NCI-H2196 (cell line): ENCODE results near the gene PPARD.
"Not testable (repeated sequence)": the region's sequence is repeated elsewhere in the genome, so short reads cannot be mapped to it uniquely, and the experiment has no call there.

Experiments used
- DNase-seq: peaks from one replicate; lab custom pipeline; 2025; ENCODE audit not compliant: unreplicated experiment; lab: John Stamatoyannopoulos, UW

The PPARD gene

GRCh38 chr6:35378261-35378660, 35.9 kb downstream of the PPARD start:
- no peak for DNase-seq

DNA sequence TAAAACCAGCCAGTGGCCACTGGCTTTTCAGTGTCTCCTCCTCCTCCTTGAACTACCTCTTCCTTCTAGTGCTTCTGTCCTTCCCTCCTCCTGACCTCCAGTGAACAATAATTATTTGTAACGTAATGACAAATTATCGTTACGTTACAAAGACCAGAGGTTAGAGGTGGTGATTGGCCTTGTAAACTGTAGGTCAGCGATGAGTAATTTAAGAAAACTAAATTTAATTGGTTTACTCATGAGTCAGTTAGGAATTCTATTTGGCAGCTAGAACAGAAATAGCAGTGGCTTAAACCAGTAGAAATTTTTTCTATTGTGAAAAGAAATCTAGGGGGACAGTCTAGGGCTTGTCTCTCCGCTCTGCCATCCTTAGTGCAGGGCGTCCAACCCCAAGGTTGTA, 38.8 kb downstream of the PPARD start:
- DNase-seq, result no peak

- no peak for DNase-seq
Measured at GRCh38 chr6:35382015-35382414, 39.7 kb downstream of the PPARD start.

DNA sequence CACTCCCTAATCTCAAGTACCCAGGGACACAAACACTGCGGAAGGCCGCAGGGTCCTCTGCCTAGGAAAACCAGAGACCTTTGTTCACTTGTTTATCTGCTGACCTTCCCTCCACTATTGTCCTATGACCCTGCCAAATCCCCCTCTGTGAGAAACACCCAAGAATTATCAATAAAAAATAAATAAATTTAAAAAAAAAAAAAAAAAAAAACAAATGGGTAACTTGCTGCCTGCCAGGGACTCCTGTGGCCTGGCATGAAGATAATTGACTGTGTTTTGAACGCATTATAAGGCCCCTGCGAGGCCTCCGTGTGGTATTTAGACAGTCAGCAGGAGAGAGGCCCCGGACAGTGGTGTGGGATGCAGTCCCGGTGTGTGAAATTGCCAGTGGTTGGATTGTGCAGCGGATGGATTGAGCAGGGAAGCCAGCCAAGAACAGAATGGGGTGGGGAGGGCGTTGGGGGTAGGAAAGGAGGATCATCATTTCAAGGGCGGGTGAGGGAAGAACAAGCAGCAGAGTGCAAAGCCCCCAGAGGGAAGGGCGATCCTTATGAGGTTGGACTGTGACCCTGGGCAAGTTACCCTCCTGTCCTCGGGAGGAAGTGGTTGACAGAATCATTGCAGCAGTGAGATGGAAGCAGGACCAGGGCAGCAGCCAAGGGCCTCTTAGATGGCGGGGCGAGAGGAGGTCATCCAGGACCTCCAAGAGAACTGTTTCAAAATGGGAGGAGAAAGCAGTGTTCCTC, 43.3 kb downstream of the PPARD start:
- DNase-seq, result no peak

DNA sequence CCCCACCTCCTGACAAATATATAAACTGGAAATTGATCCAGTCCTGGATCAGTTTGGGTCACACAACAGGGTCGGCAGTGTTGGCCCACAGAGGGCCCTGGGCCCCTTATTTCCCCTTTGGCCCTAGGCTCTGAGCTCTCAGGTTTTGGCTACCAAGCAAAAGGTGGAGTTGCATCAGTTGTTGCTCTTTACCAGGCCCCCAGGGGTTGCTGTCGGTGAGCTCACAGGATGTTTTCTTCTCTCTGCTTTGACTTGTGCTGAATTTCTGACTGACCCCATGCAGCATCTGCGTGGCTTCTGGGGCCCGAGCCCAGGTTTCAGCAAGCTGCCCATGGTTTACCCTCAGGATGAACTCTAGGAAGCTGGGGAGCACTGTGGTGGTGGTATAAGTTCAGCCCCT, 44.6 kb downstream of the PPARD start:
- DNase-seq, result no peak

DNA sequence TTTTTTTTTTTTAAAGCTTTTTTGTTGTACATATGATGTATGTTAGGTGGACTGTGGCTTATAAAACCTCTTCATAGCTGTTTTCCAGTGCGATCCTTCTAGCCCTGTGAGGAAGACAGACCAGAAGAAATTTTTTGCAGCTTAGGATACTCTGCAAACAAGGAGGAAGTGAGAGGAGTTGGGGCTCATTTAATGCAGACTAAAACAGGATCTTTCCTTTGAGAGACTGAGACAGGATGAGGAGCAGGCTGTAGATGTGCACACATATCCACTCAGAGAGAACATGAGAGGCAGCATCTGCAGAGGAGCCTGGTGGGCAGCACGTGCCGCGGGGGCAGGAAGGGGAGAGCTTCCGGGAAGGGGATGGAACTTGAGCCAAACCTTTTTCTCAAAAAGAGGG, 45.7 kb downstream of the PPARD start:
- DNase-seq, result no peak

DNA sequence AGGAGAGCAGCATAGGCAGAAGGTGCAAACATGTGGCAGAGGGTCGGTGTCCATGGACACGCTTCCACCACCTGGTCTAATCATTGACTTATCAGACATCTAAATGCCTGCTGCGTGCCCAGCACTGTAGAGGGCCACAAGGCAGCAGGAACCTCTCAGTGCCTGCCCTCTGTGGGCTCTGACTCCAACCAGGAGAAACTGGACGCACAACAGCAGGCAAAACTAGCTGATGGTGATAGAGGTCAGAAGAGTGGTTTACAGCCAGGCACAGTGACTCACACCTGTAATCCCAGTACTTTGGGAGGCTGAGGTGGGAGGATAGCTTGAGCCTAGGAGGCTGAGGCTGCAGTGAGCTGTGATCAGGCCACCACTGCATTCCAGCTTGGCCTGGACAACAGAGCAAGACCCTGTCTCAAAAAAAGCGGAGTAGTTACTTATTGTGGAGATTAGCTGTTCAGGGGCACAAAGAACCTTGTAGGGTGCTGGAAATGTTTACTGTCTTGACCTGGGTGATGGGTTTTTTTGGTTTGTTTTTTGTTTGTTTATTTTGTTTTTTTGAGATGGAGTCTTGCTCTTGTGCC, 46.5 kb downstream of the PPARD start:
- no peak for DNase-seq

GRCh38 chr6:35389386-35389785, 47.0 kb downstream of the PPARD start:
- not testable (repeated sequence) for DNase-seq

DNA sequence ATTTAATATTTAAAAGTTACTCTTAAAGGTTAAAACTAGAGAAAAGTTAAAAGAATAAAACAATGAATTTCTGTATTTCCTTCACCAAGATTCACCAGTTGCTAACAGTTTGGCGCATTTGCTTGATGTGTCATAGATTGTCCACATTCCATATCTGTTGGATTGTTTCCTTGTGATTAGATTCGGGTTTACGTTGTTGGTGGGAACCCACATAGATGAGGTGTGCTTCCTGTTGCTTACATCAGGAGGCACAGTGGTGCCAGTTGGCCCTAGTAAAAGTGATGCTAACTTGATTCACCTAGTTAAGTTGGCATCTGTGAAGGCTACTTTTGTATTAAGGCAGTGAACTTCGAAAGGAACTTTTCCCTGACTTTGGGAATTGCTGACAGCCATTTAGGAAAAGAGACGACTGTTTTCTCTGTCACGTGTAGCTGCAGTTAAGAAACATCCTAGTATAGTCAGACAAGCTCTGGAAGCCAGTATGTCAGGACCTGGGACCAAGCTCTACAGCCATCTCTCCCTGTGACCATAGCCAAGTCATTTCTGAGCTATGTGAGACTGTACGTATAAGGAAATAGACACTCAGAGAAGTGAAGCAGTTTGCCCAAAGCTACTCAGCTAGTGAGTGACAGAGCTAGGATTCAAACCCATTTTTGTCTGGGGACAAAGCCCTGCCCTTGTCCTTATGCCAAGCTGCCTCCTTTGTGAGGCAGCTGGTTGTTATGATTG, 49.0 kb downstream of the PPARD start:
- DNase-seq, result no peak

GRCh38 chr6:35392111-35392702, 49.8 kb downstream of the PPARD start:
- DNase-seq, result peak; percentile 80

- DNase-seq, result no peak
Measured at GRCh38 chr6:35392773-35393672, 50.7 kb downstream of the PPARD start.

DNA sequence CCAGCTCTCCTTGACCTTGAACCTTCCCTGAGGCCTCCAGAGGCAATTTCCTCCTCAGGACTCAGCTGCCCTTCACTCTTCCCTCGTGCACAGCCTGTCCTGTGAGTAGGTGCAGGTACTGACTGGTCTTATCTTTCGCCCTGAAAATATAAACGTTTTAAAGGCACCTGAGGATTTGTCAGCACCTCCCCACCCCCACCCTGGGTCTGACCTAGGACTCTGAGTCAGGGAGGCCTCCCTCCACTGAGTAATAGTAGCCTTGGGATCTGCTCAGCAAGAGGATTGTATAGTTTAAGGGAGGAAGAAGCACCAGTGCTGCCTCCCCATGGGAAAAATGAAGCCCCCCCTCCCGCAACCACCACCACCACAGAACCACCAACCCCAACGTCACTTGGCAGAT, 54.6 kb downstream of the PPARD start:
- no peak for DNase-seq

DNA sequence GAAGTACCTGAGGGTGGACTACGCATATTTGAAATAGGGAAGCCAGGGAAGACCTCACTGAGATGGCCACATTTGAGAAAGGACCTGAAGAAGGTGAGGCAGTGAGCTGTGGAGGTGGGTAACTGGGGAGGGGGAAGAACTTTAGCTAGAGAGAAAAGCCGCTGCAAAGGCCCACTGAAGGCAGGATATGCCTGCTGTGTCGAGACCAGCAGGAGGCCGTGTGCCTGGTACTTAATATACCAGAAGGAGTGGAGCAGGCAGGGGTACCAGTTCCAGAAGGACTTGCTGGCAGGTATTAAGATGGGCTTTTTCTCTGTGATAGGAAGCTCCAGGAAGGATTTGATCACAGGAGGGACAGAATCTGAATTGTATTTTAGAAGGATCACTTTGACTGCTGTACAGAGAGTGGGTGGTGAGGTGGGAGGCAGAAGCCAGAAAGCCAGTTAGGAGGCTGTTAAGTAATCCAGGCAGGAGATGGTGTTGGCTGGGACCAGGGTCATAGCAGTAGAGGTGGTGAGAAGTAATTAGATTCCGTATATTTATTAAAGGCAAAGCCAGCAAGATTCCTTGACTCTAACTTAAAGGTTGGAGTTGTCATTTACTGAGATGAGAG, 55.6 kb downstream of the PPARD start:
- DNase-seq, result no peak

DNA sequence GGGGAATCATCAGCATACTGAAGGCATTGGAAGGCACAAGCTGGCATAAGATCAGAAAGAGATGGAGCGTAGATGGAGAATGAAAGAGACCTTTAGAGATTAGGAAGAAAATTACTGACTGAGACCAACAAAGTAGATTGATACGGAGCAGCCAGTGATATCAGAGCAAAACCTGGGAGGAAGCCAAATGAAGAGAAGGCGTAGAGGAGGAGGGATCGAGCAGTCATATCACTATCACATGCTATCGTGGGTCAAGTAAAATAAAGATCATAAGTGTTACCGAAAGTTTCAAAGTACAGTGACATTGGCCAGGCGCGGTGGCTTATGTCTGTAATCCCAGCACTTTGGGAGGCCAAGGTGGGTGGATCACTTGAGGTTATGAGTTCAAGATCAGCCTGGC, 56.2 kb downstream of the PPARD start:
- DNase-seq, result no peak

DNA sequence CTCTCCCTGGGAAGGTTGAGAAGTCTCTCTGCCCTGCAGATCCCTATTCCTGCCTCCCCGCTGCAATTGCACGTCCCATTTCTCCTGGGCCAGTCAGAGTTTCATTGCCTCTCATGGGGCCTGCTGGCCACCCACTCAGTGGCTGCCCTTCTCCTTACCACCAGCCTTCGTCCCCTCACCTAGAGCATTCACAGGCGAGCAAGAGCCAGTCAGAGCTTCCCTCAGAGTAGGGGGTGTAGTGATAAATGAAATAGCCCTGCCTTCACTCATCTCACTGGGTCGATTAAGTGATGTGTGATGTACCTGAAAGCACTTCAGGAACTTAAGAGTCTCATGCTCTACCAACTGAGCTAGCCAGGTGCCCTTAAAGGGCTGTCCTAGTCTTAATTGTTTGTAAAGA, 57.8 kb downstream of the PPARD start:
- DNase-seq, result no peak

DNA sequence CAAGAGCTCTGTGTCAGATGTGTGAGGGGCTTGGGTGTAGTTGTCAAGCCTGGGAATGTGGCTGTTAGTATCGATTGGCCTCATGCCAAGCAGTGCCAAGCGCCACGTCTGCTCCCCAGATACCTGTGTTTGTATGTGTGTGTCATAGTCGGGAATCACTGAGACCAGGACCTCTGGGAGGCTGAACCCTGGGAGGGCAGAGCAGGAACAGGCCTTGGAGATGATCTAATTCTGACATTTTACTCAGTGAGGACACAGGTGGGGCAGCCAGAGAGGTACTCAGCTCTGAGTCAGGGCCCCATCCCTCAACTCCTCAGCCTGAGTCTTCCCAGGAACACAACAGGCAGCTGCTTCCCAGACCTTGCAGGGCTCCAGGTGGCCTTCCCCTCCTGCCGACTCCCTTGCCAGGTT, 58.5 kb downstream of the PPARD start:
- no peak for DNase-seq

GRCh38 chr6:35401514-35401913, 59.2 kb downstream of the PPARD start:
- no peak for DNase-seq

- no peak for DNase-seq
Measured at GRCh38 chr6:35402136-35402855, 59.9 kb downstream of the PPARD start.

DNA sequence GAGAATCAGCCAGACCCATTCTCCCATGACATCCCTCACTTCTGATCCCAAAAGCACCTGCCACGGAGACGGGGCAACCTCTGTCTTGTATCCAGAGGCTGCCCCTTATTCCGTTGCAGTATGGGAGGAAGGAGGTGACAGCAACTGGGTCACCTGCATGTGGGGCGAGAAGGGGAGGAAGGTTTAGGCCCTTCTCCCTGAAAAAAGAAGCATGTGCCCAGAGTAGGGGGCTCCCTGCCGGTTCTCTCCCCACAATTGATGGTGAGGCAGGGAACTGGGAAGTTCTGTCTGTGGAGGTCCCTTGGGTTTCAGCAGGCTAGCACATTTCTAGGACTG, 60.5 kb downstream of the PPARD start:
- no peak for DNase-seq
